GM21447 (cell line): ENCODE data around the gene MED26.
A peak's percentile ranks its signal among the peaks of the same experiment; 100 is the strongest.

Source experiments
- ATAC-seq: cut with Tn5 transposase; IDR thresholded peaks from one replicate; pipeline ENCODE4 v1.9.1; 2021; ENCODE audit not compliant: unreplicated experiment

The MED26 gene

GRCh38 chr19:16542045-16542909 lies 85.7 kb downstream of the MED26 start, which contains the start of gene CHERP:
Gene CHERP, minus strand, starts transcription at chr19:16542437. Its CDS starts 59 bp downstream, at chr19:16542378.
- ATAC-seq: peak; percentile 67

- no peak for ATAC-seq
These were observed 86.4 kb downstream of the MED26 start for GRCh38 chr19:16541526-16542044.

GRCh38 chr19:16540948-16541347 lies 87.1 kb downstream of the MED26 start:
- ATAC-seq: no peak

GRCh38 chr19:16537111-16537510 lies 90.9 kb downstream of the MED26 start:
- ATAC-seq: no peak

GRCh38 chr19:16536130-16536529 lies 91.9 kb downstream of the MED26 start:
- no peak for ATAC-seq

GRCh38 chr19:16535381-16535780 lies 92.6 kb downstream of the MED26 start:
- ATAC-seq: no peak

GRCh38 chr19:16532440-16533234 lies 95.4 kb downstream of the MED26 start:
- ATAC-seq: no peak

- ATAC-seq: no peak
These were observed 96.7 kb downstream of the MED26 start for GRCh38 chr19:16531380-16531669.

- no peak for ATAC-seq
These were observed 97.2 kb downstream of the MED26 start for GRCh38 chr19:16530540-16531379.

- ATAC-seq: no peak
These were observed 98.4 kb downstream of the MED26 start for GRCh38 chr19:16529466-16530144.

GRCh38 chr19:16527971-16528521 lies 100.0 kb downstream of the MED26 start:
- no peak for ATAC-seq

- ATAC-seq: no peak
These were observed 100.6 kb downstream of the MED26 start for GRCh38 chr19:16527334-16527935.

- no peak for ATAC-seq
These were observed 102.1 kb downstream of the MED26 start for GRCh38 chr19:16525751-16526481.

GRCh38 chr19:16524991-16525734 lies 102.8 kb downstream of the MED26 start:
- ATAC-seq: no peak
